NB4 (cell line): ENCODE data around the gene KCNAB2.

Experiments used
- DNase-seq: peaks from one replicate; pipeline ENCODE4 v3.0.0; 2010; ENCODE audit warnings: low read depth
- H3K4me3 ChIP-seq: one replicate; pipeline ENCODE4 v1.5.1; 2011; ENCODE audit warnings: mild to moderate bottlenecking, low read depth, low read length, moderate library complexity
- MYC ChIP-seq: IDR thresholded peaks from 2 replicates; pipeline ENCODE4 v1.6.1; 2011; ENCODE audit warnings: low read depth, low read length
- POLR2A ChIP-seq: IDR thresholded peaks from 2 replicates; pipeline ENCODE4 v1.6.1; 2011; ENCODE audit warnings: mild to moderate bottlenecking; ENCODE audit not compliant: insufficient read length; ENCODE audit errors: extremely low read depth
- TF ChIP-seq, protein P1 (sequence below): IDR thresholded peaks from 2 replicates; pipeline ENCODE4 v1.6.1; 2011; ENCODE audit warnings: low read depth, low read length
- TF ChIP-seq, protein P2 (sequence below): IDR thresholded peaks from one replicate; pipeline ENCODE4 v1.5.1; 2012; ENCODE audit warnings: low read depth, low read length

The KCNAB2 gene

DNA sequence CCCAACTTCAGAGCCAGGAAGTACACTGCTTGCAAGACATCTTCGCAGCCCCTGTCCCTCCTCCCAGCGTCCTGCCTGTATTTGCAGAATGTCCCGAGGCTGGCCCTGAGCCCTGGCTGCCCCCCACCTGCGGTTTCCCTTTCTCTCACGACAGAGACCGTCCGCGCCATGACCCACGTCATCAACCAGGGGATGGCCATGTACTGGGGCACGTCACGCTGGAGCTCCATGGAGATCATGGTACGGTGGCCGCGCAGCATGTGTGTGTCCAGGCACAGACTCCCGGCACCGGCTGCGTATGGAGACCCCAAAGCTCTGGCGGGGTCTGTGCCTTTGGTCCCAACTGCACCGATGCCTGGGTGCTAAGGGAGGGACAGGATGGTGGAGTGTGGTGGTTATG lies 48.6 kb downstream of the KCNAB2 start:
- no peak for DNase-seq
- TF ChIP-seq, protein P1, sequence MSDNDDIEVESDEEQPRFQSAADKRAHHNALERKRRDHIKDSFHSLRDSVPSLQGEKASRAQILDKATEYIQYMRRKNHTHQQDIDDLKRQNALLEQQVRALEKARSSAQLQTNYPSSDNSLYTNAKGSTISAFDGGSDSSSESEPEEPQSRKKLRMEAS, result no peak
- TF ChIP-seq, protein P2, sequence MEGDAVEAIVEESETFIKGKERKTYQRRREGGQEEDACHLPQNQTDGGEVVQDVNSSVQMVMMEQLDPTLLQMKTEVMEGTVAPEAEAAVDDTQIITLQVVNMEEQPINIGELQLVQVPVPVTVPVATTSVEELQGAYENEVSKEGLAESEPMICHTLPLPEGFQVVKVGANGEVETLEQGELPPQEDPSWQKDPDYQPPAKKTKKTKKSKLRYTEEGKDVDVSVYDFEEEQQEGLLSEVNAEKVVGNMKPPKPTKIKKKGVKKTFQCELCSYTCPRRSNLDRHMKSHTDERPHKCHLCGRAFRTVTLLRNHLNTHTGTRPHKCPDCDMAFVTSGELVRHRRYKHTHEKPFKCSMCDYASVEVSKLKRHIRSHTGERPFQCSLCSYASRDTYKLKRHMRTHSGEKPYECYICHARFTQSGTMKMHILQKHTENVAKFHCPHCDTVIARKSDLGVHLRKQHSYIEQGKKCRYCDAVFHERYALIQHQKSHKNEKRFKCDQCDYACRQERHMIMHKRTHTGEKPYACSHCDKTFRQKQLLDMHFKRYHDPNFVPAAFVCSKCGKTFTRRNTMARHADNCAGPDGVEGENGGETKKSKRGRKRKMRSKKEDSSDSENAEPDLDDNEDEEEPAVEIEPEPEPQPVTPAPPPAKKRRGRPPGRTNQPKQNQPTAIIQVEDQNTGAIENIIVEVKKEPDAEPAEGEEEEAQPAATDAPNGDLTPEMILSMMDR, result no peak
- no peak for TF ChIP-seq MYC
- no peak for TF ChIP-seq POLR2A
- H3K4me3 ChIP-seq, result no peak overlapping the region

DNA sequence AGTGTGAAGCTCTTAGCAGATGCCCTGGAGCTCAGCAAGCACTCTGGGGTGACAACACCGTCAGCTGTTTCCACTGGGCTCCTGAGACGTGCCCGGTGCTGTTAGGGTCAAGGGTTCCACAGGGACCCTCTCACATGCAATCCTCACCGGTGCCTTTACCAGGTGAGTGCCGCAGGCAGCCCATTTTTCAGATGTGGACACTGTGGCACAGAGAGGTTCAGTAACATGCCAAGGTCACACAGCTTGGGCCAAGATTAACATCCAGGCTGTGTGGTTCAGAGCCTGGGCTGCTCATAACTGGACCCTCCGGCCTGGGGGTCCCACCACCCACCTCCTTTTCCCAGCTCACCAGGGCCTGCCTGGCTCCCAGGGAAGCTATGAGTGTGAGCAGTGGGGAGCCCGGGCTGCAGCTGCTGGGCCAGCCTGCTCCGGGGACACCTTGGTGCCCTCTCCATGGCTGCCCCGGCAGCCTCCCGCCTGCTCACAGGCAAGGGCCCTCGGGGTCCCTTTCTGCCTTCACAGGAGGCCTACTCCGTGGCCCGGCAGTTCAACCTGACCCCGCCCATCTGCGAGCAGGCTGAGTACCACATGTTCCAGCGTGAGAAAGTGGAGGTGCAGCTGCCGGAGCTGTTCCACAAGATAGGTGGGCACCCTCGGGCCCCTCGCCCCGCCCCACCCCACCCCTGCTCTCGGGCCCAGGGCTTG lies 49.3 kb downstream of the KCNAB2 start:
- DNase-seq, result no peak
- H3K4me3 ChIP-seq, result no peak overlapping the region
- TF ChIP-seq, protein P2, result no peak
- TF ChIP-seq, protein P1, result no peak
- TF ChIP-seq MYC (no peak), POLR2A (no peak)

DNA sequence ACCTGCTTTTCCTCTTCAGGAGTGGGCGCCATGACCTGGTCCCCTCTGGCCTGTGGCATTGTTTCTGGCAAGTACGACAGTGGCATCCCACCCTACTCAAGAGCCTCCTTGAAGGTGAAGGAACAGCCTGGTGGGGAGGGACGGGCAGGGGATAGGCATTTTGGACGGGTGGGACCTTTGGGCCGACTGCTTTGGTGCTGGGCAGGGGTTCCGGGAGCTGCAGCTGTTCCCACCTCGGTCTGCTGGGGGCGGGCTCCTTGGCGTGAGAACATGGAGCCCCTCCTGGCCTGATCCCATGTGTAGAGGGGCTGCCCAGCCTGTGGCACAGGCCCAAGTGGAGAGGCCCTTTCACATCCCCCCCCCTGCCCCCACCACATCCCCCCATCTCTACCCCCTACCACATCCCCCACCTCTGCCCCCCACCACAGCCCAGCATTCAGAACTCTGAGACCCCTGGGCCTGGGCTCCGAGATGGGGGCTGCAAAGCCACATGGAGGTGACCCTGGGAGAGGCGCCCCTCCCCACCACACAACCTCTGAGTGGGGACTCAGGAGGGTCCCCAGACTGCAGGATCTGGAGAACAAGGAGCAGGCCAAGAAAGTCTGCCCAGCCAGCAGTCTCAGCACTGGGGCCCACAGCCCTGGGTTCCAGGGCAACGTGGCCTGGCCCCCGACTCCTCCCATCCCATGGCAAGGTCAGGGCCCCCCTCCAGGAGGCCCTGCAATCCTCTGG lies 50.0 kb downstream of the KCNAB2 start:
- TF ChIP-seq, protein P2, result no peak
- TF ChIP-seq MYC (no peak), POLR2A (no peak)
- TF ChIP-seq, protein P1, result no peak
- H3K4me3 ChIP-seq, result no peak overlapping the region
- no peak for DNase-seq

DNA sequence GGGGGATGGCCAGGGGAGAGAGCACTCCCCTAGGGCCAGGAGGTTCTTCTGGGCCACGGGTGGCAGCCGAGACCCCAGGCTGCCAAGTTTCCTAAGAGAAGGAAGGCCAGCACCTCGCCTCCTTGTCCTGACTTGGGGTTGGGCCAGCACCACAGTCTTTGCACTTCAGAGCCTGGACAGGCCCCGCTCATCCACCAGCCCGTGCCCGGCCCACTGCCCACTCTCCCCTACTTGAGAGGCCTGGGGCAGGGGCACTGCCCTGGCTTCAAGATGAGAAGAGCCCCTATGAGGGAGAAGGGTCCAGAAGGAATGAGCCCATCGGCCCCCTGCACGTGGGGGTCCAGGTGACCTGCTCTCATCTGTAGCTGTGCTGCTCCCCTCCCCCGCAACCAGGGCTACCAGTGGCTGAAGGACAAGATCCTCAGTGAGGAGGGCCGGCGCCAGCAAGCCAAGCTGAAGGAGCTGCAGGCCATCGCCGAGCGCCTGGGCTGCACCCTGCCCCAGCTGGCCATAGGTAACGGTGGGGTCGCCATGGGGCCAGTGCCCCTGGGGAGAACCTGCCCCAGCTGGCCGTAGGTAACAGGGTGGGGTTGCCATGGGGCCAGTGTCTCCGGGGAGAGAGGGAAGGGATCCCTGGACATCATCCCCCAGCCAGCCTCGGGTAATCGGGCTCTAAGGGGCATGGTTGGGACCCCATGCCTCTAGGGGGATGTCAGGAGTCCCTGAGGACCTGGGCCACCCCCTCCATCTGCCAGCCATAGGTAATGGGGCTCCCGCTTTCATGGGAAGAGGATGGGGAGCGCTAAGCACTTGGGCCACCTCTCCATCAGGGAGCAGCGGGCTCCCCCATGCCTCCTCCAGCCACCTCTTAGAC lies 50.8 kb downstream of the KCNAB2 start:
- DNase-seq, result no peak
- H3K4me3 ChIP-seq, result no peak overlapping the region
- TF ChIP-seq, protein P1, result no peak
- no peak for TF ChIP-seq POLR2A
- TF ChIP-seq MYC, result no peak
- TF ChIP-seq, protein P2, result no peak

DNA sequence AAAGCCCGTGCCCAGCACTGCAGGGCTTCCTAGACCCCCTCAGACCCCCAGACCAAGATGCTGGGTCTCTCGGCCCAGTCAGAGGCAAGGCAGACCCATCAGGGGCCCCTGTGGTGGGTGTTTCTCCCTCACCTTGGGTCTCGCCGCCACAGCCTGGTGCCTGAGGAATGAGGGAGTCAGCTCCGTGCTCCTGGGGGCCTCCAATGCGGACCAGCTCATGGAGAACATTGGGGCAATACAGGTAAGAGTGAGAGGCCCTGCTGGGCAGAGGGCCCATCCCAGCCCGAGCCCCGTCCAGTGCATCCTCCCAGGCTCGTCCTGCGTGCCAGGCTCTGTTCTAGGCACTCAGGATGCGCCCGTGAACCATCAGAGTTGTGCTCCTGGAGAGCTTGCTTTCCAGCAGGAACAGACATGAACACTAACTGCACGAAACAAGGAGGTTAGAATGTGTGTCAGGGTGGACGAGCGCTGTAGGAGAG lies 51.5 kb downstream of the KCNAB2 start:
- TF ChIP-seq POLR2A, result no peak
- TF ChIP-seq MYC, result no peak
- TF ChIP-seq, protein P2, result no peak
- TF ChIP-seq, protein P1, result no peak
- DNase-seq, result no peak

More for the DNA sequence above, 51.5 kb downstream of the KCNAB2 start:
- no peak overlapping the region for H3K4me3 ChIP-seq
